AG10803 (cell line): ENCODE results near the gene FANCI.

ENCODE experiments used
- DNase-seq: peaks from one replicate; pipeline ENCODE4 v3.0.0; 2010; ENCODE audit warnings: low read depth
- H3K4me3 ChIP-seq: 2 replicates; pipeline ENCODE4 v1.5.1; 2011; ENCODE audit warnings: mild to moderate bottlenecking, low read length, control low read depth
- TF ChIP-seq, protein P1 (sequence below): conservative IDR thresholded peaks from 2 replicates; pipeline ENCODE4 v1.5.1; 2011; ENCODE audit warnings: mild to moderate bottlenecking, low read length, control low read depth, inconsistent platforms

The FANCI gene

DNA sequence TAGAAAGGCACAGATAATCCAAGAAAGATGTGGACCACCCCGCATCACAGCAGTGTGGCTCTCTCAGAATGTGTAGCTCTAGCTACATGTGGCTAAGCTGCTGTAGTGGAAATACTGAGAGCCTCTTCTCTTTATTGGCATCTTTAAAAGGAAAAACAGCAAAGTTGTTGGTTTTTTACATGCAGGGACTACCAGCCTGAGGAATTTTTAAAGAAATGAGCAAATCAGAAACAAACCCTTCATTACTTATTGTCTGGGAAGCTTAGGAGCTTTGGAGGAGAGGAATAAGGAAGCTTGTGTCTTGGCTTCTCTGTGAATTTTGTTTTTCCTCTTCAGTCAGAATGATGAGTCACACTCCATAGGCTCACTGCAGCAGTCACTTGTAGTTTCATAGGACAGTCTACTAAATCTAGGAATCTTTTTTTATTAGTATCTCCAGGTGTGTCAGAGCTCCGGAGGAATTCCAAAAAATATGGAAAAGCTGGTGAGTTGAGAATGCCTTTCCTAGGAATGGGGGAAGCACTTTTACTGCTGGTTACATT is 63.3 kb downstream of the FANCI start:
- peak; percentile 29 for DNase-seq
- no peak overlapping the region for H3K4me3 ChIP-seq
- TF ChIP-seq, protein P1, sequence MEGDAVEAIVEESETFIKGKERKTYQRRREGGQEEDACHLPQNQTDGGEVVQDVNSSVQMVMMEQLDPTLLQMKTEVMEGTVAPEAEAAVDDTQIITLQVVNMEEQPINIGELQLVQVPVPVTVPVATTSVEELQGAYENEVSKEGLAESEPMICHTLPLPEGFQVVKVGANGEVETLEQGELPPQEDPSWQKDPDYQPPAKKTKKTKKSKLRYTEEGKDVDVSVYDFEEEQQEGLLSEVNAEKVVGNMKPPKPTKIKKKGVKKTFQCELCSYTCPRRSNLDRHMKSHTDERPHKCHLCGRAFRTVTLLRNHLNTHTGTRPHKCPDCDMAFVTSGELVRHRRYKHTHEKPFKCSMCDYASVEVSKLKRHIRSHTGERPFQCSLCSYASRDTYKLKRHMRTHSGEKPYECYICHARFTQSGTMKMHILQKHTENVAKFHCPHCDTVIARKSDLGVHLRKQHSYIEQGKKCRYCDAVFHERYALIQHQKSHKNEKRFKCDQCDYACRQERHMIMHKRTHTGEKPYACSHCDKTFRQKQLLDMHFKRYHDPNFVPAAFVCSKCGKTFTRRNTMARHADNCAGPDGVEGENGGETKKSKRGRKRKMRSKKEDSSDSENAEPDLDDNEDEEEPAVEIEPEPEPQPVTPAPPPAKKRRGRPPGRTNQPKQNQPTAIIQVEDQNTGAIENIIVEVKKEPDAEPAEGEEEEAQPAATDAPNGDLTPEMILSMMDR: no peak

DNA sequence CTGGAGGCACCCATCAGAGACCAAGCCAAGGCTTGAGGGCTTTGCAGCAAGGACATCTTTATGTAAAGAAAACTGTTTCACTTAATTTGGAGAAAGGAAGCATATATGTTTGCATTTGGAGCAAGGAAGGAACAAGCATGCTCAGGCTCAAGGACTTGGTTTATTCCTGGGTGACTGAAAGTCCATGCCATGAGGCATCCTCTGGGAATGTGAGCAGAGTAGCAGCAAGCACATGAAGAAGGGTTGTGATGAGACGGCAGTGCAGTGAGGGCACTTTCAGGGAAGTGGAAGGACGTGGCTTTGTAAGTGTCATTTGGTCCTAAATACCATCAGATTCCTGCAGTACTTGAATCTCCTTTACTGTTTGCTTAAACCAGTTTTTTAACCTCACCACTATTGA is 64.0 kb downstream of the FANCI start:
- peak; percentile 64 for DNase-seq
- TF ChIP-seq, protein P1: no peak
- H3K4me3 ChIP-seq: no peak overlapping the region

DNA sequence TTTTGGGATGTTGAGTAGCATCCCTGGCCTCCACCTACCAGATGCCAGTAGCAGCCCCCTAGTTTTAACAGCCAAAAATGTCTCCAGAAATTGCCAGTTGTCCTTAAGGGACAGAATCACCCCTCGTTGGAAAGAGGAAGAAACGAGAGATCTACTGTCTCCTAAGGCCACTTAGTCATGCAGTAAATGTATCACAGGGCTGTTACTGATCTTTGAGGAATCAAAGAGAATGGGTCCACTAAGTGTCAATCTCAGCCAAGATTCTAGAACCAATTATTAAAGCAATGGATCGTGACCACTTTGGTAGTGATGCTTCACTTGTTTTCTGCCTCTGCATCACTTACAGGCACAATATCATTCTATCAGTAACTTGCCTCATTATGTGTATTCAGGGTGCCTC is 64.5 kb downstream of the FANCI start:
- TF ChIP-seq, protein P1: no peak
- no peak for DNase-seq
- no peak overlapping the region for H3K4me3 ChIP-seq

DNA sequence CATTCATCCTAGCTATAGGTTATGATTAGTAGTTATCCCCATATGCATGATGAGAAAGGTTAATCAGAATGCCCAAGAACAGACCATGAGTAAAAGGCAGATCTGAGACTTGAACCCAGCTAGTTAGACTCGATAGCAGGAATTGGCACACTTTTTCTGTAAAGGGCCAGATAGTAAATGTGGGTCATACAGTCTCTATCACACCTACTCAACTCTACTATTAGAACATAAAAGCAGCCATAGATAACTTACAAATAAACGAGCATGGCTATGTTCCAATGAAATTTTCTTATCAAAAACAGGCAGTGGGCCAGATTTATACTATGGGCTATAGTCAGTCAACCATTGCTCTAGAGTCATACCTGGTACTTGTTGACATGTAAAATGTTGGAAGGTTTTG is 66.2 kb downstream of the FANCI start:
- no peak for DNase-seq
- no peak overlapping the region for H3K4me3 ChIP-seq
- TF ChIP-seq, protein P1: no peak

DNA sequence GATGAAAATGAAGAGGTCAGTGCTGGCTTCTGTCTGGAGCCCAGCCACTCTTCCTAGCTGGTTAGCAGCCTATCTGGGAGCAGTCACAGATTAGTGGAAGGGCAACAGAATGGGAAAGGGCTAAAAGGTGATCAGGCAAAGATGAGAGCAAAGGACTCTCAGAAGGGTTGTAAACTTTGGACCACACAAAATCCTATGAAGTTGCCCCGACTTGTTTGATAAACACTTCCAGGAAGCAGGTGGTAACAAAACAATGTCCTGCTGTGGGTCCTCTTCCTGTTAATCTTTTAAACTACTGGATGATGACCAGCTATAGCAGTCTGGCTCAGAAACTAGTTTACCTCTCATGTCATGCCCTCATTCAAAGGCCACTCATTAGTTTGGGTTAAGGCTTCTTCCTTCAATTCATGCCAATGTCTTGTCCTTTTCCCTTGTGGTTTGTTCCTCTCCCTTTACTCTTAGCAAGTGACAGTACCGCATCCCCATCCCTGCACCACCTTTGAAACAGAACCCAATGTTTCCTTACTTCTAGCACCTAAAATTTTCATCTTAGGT is 71.7 kb downstream of the FANCI start:
- no peak for DNase-seq
- TF ChIP-seq, protein P1: no peak
- no peak overlapping the region for H3K4me3 ChIP-seq

DNA sequence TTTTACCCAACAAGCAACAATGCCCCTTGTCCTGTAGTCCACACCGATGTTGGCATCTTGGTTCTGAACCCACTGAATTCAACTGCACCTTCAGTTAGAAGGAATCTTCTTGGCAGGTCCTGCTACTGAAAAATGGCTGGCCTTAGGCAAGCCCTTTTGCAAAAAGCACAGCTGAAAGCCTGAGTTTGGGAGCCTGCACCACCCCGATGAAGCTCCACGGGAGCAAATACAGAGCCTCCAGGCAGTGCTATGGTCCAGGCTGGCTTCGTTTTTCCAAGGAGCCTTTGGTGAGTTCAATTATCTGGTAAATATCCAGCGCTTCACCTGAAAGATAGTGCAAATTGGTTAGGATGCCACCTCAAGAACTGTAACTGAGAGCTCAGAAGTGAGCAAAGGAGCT is 72.7 kb downstream of the FANCI start:
- TF ChIP-seq, protein P1: no peak
- DNase-seq: no peak
- no peak overlapping the region for H3K4me3 ChIP-seq

DNA sequence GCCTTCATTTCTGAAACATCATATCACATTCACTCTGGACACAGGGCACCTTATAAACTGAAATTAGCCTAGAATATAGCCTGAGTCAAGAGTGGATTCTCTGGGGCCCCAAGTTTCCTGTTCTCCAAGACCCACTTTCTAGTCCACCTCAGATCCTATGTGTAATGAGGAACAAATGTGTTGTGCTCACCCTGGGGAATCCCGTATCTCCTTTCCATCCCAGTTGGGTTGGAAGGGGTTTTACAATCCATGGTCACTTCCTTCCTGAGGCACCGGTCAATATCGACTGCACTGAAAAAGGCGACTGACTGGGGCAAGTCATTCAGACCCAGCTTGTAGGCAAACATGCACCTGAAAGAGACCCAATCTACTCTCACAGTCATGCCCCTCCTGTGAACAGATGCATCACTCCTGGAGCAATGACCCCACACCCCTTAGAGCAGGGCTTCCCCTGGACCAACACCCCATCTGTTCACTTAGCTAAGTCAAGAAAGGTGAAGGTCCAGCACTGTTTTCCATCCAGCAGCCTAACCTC is 73.5 kb downstream of the FANCI start:
- no peak for DNase-seq
- TF ChIP-seq, protein P1: no peak
- no peak overlapping the region for H3K4me3 ChIP-seq
